HG03378 (cell line): ENCODE measurements around the gene LOC101059915.
"Not testable (repeated sequence)": the region's sequence is repeated elsewhere in the genome, so short reads cannot be mapped to it uniquely, and the experiment has no call there.

Experiments
- ATAC-seq: cut with Tn5 transposase; IDR thresholded peaks from one replicate; pipeline ENCODE4 v1.9.1; 2021; ENCODE audit warnings: mild to moderate bottlenecking, moderate library complexity; ENCODE audit not compliant: unreplicated experiment

LOC101059915 gene

GRCh38 chrX:71671043-71671780 lies 3.9 kb downstream of the LOC101059915 start:
- no peak for ATAC-seq

- no peak for ATAC-seq
These were observed 4.6 kb downstream of the LOC101059915 start for GRCh38 chrX:71671938-71672337.

- ATAC-seq, result not testable (repeated sequence)
These were observed 8.3 kb downstream of the LOC101059915 start for GRCh38 chrX:71675636-71676035.

- ATAC-seq, result not testable (repeated sequence)
These were observed 8.9 kb downstream of the LOC101059915 start for GRCh38 chrX:71676068-71676795.

GRCh38 chrX:71677195-71677594 lies 9.8 kb downstream of the LOC101059915 start:
- not testable (repeated sequence) for ATAC-seq

GRCh38 chrX:71679575-71680207 lies 12.3 kb downstream of the LOC101059915 start:
- ATAC-seq, result no peak

GRCh38 chrX:71696641-71697465 lies 29.5 kb downstream of the LOC101059915 start:
- ATAC-seq, result not testable (repeated sequence)

GRCh38 chrX:71697466-71698298 lies 30.3 kb downstream of the LOC101059915 start:
- not testable (repeated sequence) for ATAC-seq

- ATAC-seq, result not testable (repeated sequence)
These were observed 31.1 kb downstream of the LOC101059915 start for GRCh38 chrX:71698299-71699022.

- not testable (repeated sequence) for ATAC-seq
These were observed 31.6 kb downstream of the LOC101059915 start for GRCh38 chrX:71699023-71699344.

- ATAC-seq, result not testable (repeated sequence)
These were observed 35.5 kb downstream of the LOC101059915 start for GRCh38 chrX:71702853-71703252.

GRCh38 chrX:71714064-71714463 lies 46.7 kb downstream of the LOC101059915 start:
- ATAC-seq, result not testable (repeated sequence)

- not testable (repeated sequence) for ATAC-seq
These were observed 48.2 kb downstream of the LOC101059915 start for GRCh38 chrX:71715551-71715950.

- not testable (repeated sequence) for ATAC-seq
These were observed 49.0 kb downstream of the LOC101059915 start for GRCh38 chrX:71716323-71716722.

GRCh38 chrX:71718185-71718584 lies 50.8 kb downstream of the LOC101059915 start, which contains the start of gene CXorf49:
TSS of gene CXorf49 (minus strand) at chrX:71718285. CDS start at chrX:71718151, 134 bp downstream.
- ATAC-seq, result not testable (repeated sequence)

- ATAC-seq, result not testable (repeated sequence)
These were observed 51.8 kb downstream of the LOC101059915 start for GRCh38 chrX:71719195-71719594.

GRCh38 chrX:71720289-71720886 lies 53.0 kb downstream of the LOC101059915 start:
- ATAC-seq, result not testable (repeated sequence)
